ENCODE results near the gene WRAP73.

Gene WRAP73

GRCh38 chr1:3671371-3672180 lies 21.7 kb upstream of the WRAP73 start:
- in situ Hi-C loops (cut with HindIII; ENCODE audit: low pct_unique_long_range_greater_than_20kb, low sequenced_read_pairs), result no loop called here
- TF ChIP-seq JUND (IDR thresholded peaks at IDR 0.05; ENCODE audit: low read depth), result no peak
- DNase-seq (ENCODE audit: low read depth in 1 of 2, low spot score in 1 of 2), result no peak

- TF ChIP-seq JUND (IDR thresholded peaks at IDR 0.05; ENCODE audit: low read depth), result no peak
- DNase-seq (ENCODE audit: low read depth in 1 of 2, low spot score in 1 of 2), result no peak
- in situ Hi-C loops (cut with HindIII; ENCODE audit: low pct_unique_long_range_greater_than_20kb, low sequenced_read_pairs), result no loop called here
Observed at GRCh38 chr1:3670823-3671265, 20.9 kb upstream of the WRAP73 start.

GRCh38 chr1:3669971-3670431 lies 20.1 kb upstream of the WRAP73 start:
- TF ChIP-seq JUND (IDR thresholded peaks at IDR 0.05; ENCODE audit: low read depth), result no peak

GRCh38 chr1:3669421-3669821 lies 19.5 kb upstream of the WRAP73 start:
- no peak for TF ChIP-seq JUND (IDR thresholded peaks at IDR 0.05; ENCODE audit: low read depth)
- in situ Hi-C loops (cut with HindIII; ENCODE audit: low pct_unique_long_range_greater_than_20kb, low sequenced_read_pairs), result no loop called here
- DNase-seq (ENCODE audit: low read depth in 1 of 2, low spot score in 1 of 2), result no peak

More at GRCh38 chr1:3669971-3670431, 20.1 kb upstream of the WRAP73 start:
- in situ Hi-C loops (cut with HindIII; ENCODE audit: low pct_unique_long_range_greater_than_20kb, low sequenced_read_pairs), result no loop called here
- DNase-seq (ENCODE audit: low read depth in 1 of 2, low spot score in 1 of 2), result no peak

- in situ Hi-C loops (cut with HindIII; ENCODE audit: low pct_unique_long_range_greater_than_20kb, low sequenced_read_pairs), result no loop called here
- TF ChIP-seq JUND (IDR thresholded peaks at IDR 0.05; ENCODE audit: low read depth), result no peak
- DNase-seq (ENCODE audit: low read depth in 1 of 2, low spot score in 1 of 2), result peak; percentile 64 to 81
Observed at GRCh38 chr1:3668585-3669300, 18.8 kb upstream of the WRAP73 start.

- no peak for DNase-seq (ENCODE audit: low read depth in 1 of 2, low spot score in 1 of 2)
- TF ChIP-seq JUND (IDR thresholded peaks at IDR 0.05; ENCODE audit: low read depth), result no peak
- in situ Hi-C loops (cut with HindIII; ENCODE audit: low pct_unique_long_range_greater_than_20kb, low sequenced_read_pairs), result no loop called here
Observed at GRCh38 chr1:3668148-3668547, 18.2 kb upstream of the WRAP73 start.

GRCh38 chr1:3664700-3665375 lies 14.9 kb upstream of the WRAP73 start:
- in situ Hi-C loops (cut with HindIII; ENCODE audit: low pct_unique_long_range_greater_than_20kb, low sequenced_read_pairs), result no loop called here
- no peak for TF ChIP-seq JUND (IDR thresholded peaks at IDR 0.05; ENCODE audit: low read depth)
- DNase-seq (ENCODE audit: low read depth in 1 of 2, low spot score in 1 of 2), result no peak

GRCh38 chr1:3663999-3664699 lies 14.2 kb upstream of the WRAP73 start:
- DNase-seq (ENCODE audit: low read depth in 1 of 2, low spot score in 1 of 2), result no peak

GRCh38 chr1:3662080-3662671 lies 12.3 kb upstream of the WRAP73 start:
- no peak for DNase-seq (ENCODE audit: low read depth in 1 of 2, low spot score in 1 of 2)
- in situ Hi-C loops (cut with HindIII; ENCODE audit: low pct_unique_long_range_greater_than_20kb, low sequenced_read_pairs), result no loop called here
- no peak for TF ChIP-seq JUND (IDR thresholded peaks at IDR 0.05; ENCODE audit: low read depth)

More at GRCh38 chr1:3663999-3664699, 14.2 kb upstream of the WRAP73 start:
- in situ Hi-C loops (cut with HindIII; ENCODE audit: low pct_unique_long_range_greater_than_20kb, low sequenced_read_pairs), result no loop called here
- TF ChIP-seq JUND (IDR thresholded peaks at IDR 0.05; ENCODE audit: low read depth), result no peak

- in situ Hi-C loops (cut with HindIII; ENCODE audit: low pct_unique_long_range_greater_than_20kb, low sequenced_read_pairs), result no loop called here
- DNase-seq (ENCODE audit: low read depth in 1 of 2, low spot score in 1 of 2), result no peak
- no peak for TF ChIP-seq JUND (IDR thresholded peaks at IDR 0.05; ENCODE audit: low read depth)
Observed at GRCh38 chr1:3661631-3662030, 11.7 kb upstream of the WRAP73 start.

- TF ChIP-seq JUND (IDR thresholded peaks at IDR 0.05; ENCODE audit: low read depth), result no peak
- in situ Hi-C loops (cut with HindIII; ENCODE audit: low pct_unique_long_range_greater_than_20kb, low sequenced_read_pairs), result no loop called here
- no peak for DNase-seq (ENCODE audit: low read depth in 1 of 2, low spot score in 1 of 2)
Observed at GRCh38 chr1:3660704-3661103, 10.8 kb upstream of the WRAP73 start.

GRCh38 chr1:3659093-3659492 lies 9.2 kb upstream of the WRAP73 start:
- no peak for DNase-seq (ENCODE audit: low read depth in 1 of 2, low spot score in 1 of 2)
- TF ChIP-seq JUND (IDR thresholded peaks at IDR 0.05; ENCODE audit: low read depth), result no peak
- in situ Hi-C loops (cut with HindIII; ENCODE audit: low pct_unique_long_range_greater_than_20kb, low sequenced_read_pairs), result no loop called here

All from T47D (cell line).